GM12873 (cell line): Measurements from ENCODE around the gene SBSN.

Source experiments
- CTCF ChIP-seq: IDR thresholded peaks from 2 replicates; pipeline ENCODE4 v1.5.1; 2012; ENCODE audit warnings: low read depth, mild to moderate bottlenecking, moderate library complexity, low read length, control low read depth; ENCODE audit not compliant: insufficient read depth; ENCODE audit errors: missing control alignments

SBSN gene

GRCh38 chr19:35509018-35509652 is 19.0 kb downstream of the SBSN start:
- TF ChIP-seq CTCF: no peak

GRCh38 chr19:35508129-35508528 is 20.0 kb downstream of the SBSN start:
- TF ChIP-seq CTCF: no peak

- TF ChIP-seq CTCF: no peak
These were observed 20.6 kb downstream of the SBSN start for GRCh38 chr19:35507561-35507960.

- no peak for TF ChIP-seq CTCF
These were observed 22.1 kb downstream of the SBSN start for GRCh38 chr19:35506011-35506410.

- TF ChIP-seq CTCF: no peak
These were observed 25.4 kb downstream of the SBSN start for GRCh38 chr19:35502751-35503150.

- TF ChIP-seq CTCF: no peak
These were observed 26.4 kb downstream of the SBSN start for GRCh38 chr19:35501684-35502083.

GRCh38 chr19:35500611-35501010 is 27.5 kb downstream of the SBSN start:
- no peak for TF ChIP-seq CTCF
